Glomerular visceral epithelial cell (primary cell): Measurements from ENCODE around the gene NKTR.
"Not testable (repeated sequence)": the region's sequence is repeated elsewhere in the genome, so short reads cannot be mapped to it uniquely, and the experiment has no call there.

ENCODE experiments used
- DNase-seq: peaks from one replicate; pipeline ENCODE4 v3.0.0-alpha.2; 2016; ENCODE audit errors: extremely low spot score

Gene NKTR

DNA sequence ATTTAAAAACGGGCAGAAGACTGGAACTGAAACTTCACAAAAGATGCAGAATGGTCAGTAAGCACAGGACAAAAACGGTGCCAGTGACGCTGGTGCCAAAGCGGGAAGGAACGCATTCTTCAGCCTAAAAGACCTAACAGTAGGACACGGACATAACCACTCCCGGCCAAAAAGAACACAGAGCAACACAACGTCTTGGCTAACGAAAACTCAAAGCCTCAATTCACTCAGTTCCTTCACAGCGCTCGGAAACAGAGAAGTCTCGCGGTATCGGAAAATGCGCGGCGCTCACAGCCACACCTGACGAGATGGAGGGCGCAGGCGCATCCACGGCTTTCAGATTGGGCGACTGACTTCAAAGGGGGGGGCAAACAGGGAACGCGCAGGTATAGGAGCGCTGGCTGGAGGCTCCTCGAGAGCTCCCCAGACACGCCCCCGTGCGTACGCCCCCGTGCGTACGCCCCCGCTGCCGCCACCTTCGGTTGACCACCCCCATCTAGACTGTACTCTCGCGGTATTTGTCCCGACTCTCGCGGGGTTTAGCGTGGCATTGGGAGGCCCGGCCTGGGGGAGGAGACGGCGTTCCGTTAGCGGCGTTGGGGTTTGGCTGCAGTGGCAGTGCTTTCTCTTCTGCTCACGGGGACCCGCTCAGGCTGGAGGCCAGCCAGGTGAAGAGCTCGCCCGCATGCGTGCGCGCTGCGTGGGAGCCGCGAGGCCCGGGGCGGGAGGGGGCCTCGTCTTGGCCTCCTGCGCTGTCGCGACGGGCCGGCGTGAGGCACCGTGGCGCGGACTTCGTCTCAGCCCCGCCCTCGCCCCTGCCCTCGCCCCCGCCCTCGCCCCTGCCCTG is at the start of gene NKTR:
NKTR (plus strand) TSS at position 576 of the 847 bp plus-strand sequence. CDS start 321 bp downstream, outside the sequence.
- DNase-seq, result peak; percentile 99

DNA sequence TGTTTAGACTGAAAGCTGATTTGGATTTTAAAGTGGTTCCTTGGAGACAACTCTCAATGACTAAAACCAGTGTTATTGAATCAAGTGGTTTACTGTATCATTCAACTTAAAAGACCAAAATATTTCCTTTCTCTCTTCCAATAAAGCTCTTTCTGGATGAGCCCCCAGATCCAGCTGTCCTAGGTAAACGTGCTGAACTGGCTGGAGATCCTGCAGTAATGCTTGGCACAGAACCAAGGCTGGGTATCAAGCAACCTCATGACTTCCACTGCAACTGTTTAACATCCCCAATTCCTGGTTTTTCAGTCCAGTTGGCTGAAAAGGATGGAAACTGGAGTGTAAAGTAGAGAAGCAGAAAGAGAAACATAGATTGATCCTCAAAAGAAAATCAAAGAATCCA is 47.7 kb upstream of the NKTR start:
- DNase-seq, result no peak

DNA sequence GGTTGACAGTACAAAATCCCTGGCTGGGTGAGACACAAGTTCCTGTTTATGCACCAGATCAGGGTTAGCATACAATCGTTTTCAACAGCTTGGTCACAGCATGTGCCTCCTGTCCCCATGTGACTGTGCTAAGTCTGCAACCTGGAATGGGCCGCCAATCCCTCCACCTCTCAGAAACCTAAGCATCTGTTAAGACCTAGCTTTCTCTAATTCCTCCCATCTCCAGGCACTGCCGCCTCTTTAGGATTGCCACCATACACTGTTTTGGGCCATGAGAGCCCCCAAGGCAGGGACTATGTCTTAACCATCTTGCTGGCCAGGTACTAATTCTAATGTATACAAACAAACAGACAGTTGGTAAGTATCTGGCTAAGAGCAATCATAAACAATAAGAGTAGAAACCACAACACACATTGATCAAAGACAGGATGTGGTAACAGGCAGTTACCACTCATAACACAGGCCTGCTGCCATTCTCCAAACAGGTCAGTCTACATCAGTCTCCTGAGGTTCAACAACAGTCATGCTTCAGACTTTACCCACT is 44.3 kb upstream of the NKTR start:
- no peak for DNase-seq

DNA sequence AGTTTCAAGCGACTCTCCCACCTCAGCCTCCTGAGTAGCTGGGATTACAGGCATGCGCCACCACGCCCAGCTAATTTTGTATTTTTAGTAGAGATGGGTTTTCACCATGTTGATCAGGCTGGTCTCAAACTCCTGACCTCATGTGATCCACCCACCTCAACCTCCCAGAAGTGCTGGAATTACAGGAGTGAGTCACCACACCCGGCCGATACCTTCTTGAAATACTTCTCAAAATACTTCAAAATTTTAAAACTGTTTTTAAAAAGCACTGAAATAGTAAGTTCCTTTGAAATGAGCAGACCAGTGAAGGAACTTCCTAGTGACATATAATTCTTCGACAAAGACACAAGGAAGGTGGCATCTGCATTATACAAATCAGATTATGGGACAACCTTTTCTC is 43.7 kb upstream of the NKTR start:
- not testable (repeated sequence) for DNase-seq

DNA sequence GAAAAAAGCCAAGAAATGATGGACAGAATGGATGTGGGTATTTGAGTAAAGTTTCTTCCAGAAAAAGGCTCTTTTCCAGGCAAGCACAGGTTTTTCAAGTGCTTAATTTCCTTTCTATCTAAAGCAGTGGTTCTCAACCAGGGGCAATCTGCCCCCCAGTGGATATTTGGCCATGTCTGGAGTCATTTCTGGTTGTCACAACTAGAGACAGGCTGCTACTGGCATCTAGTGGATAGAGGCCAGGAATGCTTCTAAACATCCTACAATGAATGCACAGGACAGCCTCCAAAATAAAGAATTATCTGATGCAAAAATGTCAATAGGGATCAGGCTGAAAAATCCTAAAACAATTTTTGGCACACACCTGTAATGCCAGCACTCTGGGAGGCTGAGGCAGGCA is 42.6 kb upstream of the NKTR start:
- DNase-seq, result no peak

DNA sequence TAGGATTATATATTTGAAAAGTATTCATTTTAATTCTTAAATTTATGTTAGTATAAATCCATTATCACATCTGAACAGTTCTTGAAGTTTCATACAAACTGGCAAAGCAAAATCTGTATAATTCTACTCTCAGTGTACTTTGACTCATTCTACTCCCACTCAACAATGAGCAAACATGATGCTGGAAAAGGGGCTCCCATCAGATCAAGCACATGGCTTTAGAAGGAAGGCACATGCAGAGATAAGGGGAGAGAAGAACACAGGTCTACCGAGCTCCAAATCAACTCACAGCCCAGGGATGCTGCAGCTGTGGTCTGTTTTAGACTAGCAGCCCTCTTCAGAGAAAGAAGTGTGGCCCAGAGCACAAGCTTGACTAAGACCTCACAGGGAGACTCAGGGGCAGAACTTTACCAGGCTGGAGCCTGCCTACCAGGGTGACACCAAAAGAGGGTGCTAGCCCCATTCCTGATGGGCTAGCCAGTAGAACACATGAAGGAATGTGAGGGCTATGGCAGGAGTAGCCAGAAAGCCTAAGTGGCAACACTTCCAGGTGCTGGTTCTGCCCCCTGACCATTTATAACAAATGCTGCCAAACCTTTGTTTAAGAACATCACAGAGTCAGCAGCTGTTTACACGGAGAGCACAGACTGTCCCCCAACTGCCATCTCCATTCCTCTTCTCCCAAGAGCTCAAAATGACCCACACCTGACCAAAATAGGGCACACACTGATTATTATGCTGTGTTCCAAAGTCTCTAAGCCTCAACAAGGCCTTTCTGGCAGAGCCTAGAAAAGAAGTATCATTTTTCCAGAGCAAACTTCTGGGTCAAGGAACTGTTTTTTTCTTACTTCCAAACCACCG is 38.2 kb upstream of the NKTR start:
- no peak for DNase-seq

DNA sequence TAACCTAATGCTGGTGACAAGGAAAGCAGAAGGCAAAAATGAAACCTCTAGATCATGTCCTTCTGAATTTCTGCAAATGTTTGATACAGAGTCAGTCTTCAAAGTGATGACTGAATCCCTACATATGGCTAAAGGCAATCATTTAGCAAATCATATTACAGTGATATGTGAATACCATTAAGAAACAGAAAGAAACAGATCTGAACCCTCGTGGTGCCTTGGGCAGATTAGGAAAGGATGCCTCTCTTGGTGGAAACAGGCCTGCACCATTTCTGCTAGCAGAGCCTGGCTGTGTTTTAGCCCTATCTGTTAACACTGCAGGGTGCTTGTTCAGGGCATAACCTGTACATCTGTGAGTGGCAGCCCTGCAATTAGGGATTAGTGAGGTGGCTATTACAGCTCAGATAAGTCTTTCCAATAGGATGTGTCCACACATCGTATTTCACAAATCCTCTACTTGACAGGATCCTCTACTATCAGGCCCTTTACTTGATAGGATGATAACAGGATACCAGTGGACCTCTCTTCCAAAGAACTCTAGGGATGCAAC is 30.8 kb upstream of the NKTR start:
- DNase-seq, result no peak

DNA sequence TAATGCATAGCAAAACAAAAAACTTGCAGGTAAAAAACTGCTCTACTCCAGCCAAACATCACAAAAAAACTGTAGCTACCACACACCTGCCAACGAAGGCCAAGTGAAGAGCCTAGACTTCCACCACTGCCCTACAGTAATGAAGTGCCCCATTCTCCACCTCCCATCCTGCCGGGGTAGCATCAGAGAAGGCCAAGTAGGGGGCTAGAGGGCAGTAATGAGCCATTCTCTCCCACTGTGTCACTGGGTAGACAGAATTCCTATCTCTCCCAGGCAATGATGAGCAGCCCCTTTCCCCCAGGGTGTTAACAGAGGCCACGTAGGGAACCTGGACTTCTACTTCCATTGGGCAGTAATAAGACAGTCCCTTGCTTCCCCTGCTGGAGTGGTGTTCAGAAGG is 28.2 kb upstream of the NKTR start:
- peak; percentile 37 for DNase-seq

DNA sequence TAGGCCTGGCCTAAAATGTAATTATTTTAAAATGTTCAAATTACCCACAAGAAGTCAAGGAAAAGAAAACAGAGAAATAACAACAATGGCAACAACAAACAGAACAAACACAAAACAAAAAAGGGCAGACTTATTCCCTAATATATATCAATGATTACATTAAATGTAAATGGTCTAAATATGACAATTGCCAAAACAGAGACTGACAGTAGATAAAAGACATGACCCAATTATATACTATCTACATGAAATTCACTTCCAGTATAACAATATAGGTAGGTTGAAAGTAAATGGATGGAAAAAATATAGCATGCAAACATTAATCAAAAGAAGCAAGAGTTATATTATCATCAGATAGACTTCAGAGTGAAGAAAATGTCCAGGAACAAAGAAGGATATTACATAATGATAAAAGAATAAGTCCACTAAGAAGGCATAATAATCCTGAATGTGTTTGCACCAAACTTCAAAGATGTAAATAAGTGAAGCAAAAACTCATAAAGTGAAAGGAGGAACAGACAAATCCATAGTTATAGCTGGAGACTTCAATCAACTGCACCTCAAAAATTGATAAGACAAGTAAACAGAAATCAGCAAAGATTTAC is 25.2 kb upstream of the NKTR start:
- no peak for DNase-seq

DNA sequence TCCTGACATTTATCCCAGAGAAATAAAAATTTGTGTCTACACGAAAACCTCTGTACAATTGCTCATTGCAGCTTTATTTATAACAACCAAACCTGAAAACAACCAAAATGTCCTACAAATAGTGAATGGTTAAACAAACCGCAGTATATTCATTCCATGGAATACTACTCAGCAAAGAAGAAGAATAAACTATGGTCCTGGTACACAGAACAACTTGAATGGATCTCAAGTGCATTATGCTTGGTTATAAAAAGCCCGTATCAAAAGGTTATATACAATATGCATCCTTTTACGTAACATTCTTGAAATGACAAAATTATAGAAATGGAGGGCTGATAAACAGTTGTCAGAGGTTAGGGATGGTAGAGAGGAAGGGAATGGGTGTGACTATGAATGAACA is 22.4 kb upstream of the NKTR start:
- DNase-seq, result no peak

DNA sequence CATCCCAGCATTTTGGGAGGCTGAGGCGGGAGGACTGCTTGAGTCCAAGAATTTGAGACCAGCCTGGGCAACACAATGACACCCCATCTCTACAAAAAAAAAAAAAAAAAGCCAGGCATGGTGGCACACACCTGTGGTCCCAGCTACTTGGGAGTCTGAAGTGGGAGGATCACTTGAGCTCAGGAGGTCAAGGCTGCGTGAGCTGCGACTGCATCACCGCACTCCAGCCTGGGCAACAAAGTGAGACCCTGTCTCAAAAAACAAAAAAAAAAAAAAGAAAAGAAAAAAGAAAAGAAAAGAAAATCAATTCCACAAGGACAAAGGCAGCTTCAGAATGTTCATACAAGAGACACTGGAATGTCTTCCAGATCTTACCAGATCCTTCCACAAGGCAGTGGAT is 21.1 kb upstream of the NKTR start:
- DNase-seq, result not testable (repeated sequence)

DNA sequence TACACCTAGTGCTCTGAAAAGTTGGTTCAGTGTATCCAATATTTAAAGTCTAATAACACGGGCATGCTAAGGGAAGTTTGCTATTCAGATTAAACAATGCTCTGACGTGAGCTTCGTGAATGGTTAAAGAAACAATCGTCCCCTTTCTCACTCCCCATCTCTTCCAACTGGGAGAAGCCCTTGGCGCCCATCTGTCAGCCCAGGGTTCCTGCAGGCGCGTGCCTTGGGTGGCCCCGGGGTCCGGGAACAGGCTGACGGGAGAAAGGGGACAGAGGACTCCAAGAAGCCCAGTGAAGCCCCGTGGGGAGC is 19.1 kb upstream of the NKTR start:
- no peak for DNase-seq

DNA sequence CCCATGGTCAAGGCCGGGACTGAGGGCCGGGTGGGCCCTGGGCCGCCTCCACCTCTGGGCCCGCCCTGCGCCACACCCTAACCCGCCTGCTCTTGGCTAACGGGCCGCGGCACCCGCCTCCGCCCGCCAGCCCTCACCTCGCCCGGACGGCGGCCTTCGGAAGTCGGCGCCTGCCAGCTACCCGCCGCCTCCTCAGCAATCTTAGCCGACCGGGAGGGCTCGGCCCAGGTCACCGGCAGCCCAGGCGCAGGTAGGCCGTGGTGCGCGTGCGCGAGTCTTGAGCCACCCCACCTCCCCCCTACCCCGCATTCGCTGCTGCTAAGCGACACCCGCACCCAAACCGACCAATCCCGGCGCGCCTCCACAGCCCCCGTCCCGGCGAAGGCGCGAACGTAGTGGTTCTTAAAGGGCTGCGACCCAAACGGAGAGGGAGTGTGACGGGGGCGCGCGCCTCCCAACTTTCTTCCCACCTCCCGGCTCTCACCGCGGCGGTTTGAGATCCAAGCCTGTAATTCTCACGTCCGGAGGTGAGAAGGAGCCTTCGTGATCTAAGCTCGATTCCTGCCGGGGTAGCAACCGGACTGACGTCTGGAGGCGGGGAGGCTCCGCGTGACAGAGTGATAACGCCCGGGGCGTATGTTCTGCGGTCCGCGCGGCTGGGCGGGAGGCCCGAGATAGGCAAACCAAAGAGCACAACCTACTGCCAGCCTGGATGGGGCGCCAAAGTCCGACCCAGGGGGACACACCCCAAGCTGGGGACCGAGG is 18.6 kb upstream of the NKTR start, which contains the start of gene SEC22C:
SEC22C (minus strand) TSS at position 259 of the 765 bp plus-strand sequence. CDS start 12,921 bp downstream, outside the sequence.
- peak; percentile 95 for DNase-seq

DNA sequence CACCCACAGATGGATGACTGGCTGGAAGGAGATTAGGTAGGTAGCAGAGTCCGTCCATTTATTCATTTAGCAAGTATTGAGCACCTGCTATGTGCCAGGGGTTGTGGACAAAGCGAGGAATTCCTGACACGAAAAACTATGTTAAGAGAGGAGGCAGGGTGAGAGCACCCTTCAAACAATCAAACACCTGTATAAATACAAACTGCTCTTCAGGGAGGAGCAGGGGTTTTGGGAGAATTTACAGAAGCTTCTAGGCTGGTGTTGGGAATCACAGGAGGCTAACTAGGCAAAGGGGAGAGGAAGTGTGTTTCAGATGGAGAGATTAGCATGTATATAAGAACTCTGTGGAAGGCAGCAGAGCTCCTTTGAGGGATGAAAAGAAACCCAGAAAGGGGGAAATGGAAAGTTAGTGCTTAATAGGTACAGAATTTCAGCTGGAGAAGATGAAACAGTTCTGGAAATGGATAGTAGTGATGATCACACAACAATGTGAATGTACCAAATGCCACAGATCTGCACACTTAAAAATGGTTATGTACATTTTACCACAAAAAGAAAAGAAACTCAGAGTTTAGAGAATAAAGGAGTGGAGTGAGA is 17.9 kb upstream of the NKTR start:
- no peak for DNase-seq

DNA sequence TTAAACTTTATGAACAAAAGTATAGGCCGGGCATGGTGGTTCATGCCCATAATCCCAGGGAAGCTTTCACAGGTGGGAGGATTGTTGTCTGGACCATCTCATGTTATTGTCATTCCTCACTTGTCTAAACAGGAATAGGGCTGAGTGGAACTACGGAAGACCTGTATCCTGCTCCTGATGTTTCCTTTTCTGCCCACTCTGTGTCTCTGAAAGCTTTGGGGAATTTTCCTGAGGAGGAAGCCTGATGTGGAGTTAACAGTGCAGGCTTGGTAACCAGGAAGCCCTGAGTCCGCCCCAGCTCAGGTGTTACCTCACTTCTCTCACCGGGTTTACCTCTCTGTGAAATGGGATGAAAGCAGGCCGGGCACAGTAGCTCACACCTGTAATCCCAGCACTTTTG is 11.9 kb upstream of the NKTR start:
- DNase-seq, result no peak

DNA sequence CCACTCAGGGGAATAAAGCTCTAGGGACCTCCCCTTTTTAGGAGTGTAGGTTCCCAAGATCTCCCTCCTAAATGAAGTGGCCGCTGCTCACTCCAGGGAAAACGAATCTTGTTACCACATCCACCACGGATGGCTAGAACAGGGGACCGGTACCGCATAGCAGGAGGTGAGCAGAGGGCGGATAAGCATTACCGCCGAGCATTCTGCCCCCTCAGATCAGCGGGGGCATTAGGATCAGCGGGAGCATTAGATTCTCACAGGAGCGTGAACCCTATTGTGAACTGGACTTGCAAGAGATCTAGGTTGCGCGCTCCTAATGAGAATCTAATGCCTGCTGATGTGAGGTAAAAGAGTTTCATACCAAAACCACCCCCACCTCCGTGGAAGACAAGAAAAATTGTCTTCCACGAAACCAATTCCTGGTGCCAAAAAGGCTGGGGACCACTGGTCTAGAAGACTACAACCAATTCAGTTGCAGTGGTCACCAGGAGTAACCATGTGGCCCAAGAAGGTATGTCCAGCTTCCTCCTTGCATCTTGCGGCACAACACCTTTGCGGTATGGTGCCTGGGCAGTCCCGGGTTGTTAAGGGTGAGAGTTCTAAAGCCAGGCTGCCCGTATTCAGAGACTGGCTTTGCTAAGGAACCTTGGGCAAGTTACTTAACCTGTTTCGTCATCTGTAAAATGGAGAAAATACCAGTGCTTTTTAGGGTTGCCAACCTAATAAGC is 10.9 kb upstream of the NKTR start:
- DNase-seq, result no peak

DNA sequence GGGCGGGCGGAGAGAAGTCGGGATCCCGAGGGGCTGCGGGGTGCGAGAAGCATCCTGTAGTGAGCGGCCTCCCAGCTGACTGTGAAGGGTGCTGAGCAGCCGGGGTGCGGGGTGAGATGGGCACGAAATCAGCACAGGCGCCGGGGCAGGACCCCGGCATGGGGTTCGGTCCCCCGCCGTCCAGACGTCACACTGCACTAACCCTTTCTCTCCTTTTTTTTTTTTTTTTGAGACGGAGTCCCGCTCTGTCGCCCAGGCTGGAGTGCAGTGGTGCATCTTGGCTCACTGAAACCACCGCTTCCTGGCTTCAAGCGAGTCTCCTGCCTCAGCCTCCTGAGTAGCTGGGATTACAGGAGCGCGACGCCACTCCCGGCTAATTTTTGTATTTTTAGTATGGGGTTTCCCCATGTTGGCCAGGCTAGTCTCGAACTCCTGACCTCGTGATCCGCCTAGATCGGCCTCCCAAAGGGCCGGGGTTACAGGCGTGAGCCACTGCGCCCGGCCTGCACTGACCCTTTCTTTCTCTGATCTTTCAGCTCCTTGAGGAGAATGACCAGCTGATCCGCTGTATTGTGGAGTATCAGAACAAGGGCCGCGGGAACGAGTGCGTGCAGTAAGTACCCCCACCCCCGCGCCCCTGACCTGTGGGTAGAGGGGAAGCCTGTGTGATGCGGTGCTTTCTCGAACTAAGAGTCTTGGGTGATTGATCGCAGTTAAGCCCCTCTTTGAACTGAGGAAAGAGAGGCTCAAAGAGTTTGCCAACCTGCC is 9.3 kb upstream of the NKTR start:
- DNase-seq, result peak; percentile 23

DNA sequence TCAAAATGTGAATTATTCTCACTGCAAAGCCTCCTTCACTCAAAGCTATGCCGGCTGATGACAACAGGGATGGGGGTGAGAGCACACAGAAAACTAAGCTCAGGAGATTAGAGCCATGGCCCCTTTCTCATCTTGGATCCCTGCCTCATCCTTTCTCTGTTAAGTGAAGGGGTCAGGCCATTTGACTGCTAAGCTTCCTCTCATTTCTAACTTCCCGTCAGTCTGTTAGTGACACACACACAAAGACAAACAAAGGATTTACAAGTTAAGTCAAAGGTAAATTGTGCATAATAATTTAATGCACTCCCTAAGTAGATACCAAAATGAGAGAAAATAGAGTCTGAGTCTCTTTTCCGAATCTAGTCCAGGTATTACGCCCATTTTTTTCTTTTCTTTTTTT is 8.7 kb upstream of the NKTR start:
- DNase-seq, result no peak

DNA sequence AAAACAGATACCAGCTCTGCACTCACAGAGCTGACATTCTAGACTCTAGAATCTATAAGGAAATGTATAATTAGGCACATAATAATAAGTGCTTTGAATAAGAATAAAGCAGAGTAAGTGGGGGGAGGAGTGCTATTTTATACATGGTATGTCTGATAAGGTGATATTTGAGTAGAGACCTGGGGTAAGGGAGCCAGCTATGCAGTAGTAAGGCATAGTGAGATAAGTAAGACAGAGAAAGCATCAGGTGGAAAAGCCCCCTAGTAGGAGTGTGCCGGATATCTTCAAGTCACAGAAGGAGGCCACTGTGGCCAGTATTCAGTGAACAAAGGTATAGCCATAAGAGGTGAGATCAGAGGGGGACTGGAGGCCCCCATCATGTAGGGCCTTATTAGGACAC is 6.9 kb upstream of the NKTR start:
- no peak for DNase-seq
